Pulmonary artery endothelial cell (primary cell): Measurements from ENCODE around the gene CAPN2. TPM values are rescaled to one million over a fixed set of nuclear protein-coding genes. Genes with fewer than 3 reads are reported as not detected.

ENCODE experiments used
- total RNA-seq: library from RNA; depleted of rRNA; stranded (reverse); fragments of >200 nt; gene quantifications from 2 replicates; pipeline ENCODE4 v1.2.3, GENCODE V29; 2014

The CAPN2 gene
- total RNA-seq, 1 donor from 2014 or later, result 436 TPM

Other genes starting within 250 kb of the CAPN2 start
- gene CAPN8, start 46.8 kb upstream of the CAPN2 start, total RNA-seq, result not detected in 2 replicates
- gene TP53BP2, start 133.4 kb downstream of the CAPN2 start, total RNA-seq, result 16.0 and 23.6 TPM in 2 replicates